Medulla oblongata (tissue), 1 donor: ENCODE measurements around the gene BTN2A1.
A peak's percentile ranks its signal among the peaks of the same experiment; 100 is the strongest.

Experiments
- DNase-seq: peaks from one replicate; pipeline ENCODE4 v3.0.0-alpha.2; 2015; ENCODE audit errors: extremely low spot score

Gene BTN2A1

DNA sequence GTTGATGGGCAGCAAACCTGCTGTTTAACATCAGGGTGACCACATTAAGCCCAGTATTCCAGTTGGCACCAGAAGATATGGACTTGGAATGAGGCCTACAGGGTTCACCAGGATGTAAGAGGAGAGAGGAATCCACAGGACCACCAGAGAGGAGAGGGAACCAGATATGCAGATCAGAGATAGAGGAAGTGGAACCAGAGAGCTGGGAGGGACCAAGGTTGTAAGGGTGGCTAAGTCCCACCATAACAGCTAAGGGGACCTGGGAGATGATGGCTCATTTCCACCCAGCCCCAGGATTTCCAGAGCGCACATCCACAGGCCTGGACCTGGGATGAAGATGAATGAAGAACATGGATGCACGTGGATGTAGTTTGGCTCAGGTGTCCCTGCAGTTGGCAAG is 11.1 kb downstream of the BTN2A1 start:
- DNase-seq = no peak

DNA sequence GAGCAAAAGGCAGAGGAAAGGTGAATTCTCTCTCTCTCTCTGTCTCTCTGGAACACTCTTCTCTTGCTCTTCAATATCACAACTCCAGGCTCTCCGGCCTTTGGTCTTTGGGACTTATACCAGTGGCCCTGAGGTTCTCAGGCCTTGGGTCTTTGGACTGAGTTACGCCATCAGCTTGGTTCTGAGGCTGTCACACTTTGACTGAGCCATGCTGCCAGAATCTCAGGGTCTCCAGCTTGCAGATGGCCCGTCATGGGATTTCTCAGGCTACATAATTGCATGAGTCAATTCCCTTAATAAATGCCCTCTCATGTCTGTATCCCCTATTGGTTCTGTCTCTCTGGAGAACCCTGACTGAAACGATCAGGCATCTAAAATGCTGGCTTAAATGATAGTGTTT is 12.9 kb downstream of the BTN2A1 start:
- DNase-seq = no peak

DNA sequence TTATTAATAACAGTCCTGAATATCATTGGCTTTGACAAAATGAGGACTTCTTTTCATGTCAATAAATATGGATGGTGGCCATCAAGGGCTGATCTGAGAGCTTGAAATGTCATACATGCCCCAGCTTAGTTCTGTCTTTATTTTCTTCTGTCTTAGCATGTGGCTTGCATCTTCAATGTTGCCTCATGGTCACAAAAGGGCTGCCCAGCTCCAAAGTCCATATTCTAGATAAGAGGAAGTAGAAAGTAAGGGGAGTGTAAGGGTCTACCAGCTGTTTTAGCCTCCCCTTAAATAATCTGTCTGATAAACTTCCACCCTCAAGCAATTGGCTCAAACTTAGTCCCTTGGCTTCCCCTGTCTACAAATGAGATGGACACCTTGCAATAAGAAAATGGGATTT is 14.2 kb downstream of the BTN2A1 start:
- DNase-seq = no peak

DNA sequence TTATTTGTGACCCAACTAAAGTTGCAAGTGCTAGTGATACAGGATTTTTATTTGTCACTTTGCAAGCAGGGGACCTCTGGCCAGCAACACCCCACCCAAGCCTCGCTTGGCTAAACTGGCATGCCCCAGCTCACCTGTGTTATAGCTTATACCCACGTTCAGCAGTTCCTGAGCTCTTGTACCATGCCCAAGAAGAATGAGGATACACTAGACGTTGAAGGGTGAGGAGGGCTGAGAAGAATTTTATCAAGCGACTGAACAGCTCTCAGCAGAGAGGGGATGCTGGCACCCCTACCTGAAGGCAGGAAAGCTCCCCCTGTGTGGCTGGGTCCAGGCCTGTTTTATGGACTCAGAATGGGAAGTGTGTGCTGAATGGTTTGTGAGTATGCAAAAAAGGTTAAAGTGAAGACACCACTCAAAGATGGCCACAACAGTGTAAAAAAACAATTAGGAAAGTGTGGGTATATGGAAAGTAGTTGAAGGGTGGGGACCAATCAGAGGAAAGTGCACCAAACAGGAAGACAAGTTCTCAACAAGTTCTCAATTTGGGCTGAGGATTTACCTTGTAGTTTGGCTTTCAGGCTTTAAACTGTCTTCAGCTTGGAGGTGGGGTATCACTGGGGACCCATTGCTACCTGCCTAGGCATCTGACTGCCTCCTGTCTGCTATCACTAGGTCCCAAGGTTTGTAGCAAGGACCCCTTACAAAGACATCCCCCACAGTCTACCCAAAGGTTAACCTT is 15.0 kb downstream of the BTN2A1 start:
- DNase-seq = no peak

DNA sequence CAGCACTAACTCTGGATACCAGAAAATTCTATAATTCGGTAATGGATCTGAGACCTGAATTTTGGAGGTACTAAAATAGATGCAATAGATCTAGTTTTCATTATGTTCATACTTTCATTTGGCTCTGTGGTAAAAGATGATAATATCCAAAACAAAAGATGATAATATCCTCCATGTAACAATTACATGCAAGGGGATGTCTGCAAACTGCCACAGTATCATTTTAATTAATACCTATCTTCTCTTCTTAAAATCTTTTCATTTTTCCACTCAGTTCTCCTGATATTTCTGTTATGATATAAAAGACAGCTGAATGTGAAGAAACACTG is 15.6 kb downstream of the BTN2A1 start:
- DNase-seq = no peak

DNA sequence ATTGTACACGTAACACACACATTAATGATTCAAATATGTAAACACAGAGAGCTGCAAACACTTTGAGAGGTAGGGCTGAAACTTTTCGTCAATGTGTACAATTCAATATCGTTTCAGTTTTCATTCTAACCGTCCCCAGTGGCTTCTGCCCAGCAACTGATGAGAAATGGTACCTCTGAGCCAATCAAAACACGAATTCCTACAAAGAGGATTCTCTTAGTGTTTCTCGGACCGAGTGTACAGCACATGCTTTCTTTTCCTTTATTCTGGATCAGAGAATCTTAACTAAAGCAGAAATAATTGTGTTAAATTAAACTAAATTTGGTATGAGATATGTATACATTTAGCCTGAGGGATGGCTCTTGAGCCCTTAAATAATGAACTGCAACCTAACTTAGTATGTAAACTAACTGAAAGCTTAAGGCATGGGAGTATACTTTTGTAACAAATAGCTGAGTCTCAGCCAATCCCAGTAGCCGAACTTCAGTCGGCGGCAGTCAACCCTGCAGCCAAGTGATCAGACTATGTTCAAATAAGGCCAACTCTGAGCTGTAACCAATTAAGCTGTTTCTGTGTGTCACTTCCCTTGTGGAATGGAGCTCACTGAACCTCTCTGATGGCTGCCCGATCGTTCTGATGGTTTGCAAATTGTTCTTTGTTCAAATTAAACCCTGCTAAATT is 16.1 kb downstream of the BTN2A1 start:
- DNase-seq = peak; percentile 96

DNA sequence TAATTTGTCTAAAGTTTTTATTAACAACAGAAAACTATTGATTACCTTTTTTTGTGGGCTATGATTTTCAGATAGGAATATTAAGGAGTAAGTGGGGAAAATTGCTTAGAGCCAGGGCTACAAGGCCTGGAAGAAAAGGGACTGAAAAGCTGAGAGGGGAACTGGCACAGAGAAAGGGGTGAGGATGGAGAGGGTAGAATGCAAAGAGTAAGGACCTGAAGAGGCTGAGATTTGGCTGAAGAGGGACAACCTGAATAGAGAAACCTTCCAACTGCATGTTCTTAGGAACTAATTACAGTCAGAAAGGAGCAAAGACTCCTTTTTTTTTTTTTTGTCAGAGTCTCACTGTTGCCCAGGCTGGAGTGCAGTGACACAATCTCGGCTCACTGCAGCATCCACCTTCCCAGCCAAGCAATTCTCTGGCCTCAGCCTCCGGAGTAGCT is 16.7 kb downstream of the BTN2A1 start:
- DNase-seq = no peak

DNA sequence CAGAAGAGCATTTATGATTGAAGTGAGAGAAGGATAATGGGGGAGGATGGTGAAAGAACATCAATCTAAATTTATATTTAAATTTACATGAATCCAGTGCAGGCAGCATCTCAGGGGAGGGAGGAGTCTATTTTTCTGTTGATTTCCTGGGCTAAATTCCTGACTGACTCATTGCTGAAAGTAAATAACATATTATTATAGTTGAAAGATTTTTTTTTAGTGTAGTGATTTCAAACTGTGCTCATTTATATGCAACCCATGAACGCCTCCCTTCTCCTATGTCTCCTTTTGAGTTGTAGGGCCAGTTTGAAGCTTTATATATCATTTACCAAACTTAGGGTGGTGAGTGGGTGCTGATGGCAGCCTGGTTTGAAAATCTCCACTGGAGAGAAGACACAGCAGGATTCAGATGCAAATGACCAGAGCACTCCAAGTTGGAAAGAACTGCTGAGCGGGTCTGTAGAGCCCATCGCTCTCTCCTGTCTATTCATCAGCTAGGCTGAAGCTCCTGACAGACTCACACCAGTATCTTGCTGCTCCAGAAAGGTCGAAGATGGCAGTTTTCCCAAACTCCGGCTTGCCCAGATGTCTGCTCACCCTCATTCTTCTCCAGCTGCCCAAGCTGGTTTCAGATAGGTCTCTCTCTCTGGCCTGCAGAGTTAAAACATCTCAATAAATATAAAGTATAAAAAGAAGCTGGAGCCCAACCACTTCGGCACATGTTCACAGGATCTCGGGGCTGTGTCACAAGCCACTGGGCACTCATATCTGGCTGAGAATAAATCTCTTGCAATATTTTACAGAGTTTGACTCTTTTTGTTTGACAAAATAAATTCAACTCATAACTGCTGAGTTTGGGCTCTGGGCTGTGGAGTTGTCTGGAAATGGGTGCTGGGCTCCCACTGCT is 18.3 kb downstream of the BTN2A1 start:
- DNase-seq = no peak

DNA sequence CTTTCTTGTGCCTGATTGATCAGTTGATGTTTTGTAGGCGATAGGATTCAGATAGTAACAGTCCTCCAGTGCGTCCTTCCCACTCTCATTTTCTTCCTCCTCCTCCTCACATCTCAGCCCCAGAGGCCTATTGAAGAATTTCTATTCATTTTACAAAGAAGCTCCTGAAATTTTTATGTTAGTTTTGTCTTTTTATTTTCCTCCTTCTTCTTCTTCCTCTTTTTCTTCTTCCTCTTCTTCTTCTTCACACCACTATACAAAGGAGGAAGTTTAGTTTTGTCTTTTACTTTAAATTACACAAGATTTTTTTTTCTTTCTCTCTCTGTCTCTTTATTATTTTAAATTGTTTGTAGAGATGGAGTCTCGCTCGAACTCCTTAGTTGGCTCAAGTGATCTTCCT is 19.1 kb downstream of the BTN2A1 start:
- no peak for DNase-seq

DNA sequence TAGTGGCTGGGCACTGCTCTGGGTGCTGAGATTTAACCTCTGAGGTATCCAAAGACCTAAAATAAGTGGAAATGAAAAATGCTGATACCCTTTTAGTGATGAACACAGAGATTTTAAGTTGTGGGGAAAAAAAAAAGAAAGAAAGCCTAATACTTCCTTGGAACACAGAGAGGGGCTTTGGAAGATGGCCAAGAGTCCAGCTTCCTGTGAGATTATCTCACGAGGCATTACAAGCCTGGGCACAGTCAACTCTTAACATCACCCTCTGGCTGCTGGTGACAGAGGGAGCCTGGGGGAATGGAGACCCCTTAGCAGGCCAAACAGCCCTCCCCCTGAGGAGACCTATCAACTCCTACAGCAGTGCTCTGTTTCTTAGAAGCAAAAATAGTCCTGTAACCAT is 19.7 kb downstream of the BTN2A1 start:
- DNase-seq = no peak

DNA sequence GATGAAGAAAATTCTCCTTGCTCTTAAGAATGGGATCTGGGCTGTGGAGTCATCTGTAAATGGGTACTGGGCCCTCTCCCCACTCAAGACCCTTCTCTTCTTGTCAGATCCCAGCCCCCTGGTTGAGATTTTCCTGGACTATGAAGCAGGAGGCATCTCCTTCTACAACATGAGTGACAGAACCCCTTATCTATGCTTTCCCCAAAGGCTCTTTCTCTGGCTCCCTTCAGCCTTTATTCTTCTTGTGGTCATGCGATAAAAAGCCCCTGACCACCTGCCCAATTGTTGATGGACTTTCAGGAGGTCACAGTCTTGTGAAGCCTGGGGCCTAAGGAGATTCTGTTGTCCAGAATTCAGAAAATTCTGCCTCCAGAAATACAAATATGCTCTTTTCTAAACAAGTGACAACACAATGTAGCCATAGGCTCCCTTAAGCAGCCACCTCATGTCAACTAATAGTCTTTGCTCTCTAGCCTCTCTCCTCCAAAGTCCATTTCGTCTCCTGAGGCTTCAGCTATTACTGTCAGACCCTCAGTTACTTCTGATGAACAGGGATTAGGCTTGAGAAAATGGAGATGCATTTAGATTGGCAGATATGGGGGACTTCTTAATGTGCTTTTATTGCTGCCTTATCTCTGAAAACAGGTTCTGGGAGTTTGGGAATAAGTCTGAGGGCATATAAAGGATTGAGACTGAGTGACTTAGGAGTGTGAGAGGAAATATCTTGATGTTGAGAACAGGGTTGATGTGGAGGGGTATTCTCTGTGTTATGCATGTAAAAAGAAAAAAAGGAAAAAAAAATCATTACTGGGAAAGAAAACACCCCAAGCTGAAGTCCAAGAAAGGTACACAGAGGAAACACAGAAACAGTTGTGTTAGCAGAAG is 20.6 kb downstream of the BTN2A1 start:
- DNase-seq = no peak

DNA sequence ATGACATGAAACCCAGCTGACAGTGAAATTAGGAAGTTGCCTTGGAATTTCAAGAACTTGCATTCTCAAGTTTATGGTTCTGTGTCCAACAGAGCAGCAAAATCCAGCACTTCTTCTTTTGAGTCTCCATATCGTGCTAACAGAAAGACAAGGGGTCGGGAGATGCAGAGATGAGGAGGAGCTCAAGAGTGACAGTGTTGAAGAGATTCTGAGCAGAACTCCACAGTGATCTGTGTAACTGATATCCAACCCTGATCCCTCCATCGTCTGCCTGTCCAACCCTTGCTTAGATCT is 21.2 kb downstream of the BTN2A1 start:
- peak; percentile 57 for DNase-seq

DNA sequence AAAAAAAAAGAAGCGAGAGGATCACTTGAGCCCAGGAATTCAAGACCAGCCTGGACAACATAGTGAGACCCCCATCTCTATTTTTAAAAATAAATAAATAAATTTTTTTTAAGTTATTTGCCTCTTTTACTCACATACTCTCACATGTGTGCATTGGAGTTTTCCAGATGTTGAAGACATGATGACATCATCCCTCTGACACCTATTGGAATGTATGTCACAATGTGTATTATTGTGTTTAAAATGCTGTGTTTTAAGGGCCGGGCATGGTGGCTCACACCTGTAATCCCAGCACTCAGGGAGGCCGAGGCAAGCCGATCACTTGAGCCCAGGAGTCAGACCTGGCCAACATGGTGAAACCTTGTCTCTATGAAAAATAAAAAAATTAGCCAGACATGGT is 24.6 kb downstream of the BTN2A1 start:
- DNase-seq = no peak

DNA sequence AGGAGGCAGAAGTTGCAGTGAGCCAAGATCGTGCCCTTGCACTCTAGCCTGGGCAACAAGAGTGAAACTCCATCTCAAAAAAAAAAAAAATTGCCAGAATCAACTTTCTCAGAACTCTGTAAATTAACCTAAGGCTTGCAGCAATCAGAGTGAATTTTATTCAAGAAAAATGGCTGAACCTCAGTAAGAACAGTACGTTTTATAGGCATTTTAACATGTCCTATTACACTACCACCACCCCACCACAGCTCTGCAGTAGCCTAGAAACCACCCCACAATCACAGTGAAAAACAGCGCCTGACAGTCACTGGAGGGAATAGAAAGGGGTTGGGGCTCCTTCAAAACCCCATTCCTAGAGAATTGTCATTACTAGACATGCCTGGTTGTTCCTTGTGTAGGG is 26.0 kb downstream of the BTN2A1 start:
- DNase-seq = no peak

DNA sequence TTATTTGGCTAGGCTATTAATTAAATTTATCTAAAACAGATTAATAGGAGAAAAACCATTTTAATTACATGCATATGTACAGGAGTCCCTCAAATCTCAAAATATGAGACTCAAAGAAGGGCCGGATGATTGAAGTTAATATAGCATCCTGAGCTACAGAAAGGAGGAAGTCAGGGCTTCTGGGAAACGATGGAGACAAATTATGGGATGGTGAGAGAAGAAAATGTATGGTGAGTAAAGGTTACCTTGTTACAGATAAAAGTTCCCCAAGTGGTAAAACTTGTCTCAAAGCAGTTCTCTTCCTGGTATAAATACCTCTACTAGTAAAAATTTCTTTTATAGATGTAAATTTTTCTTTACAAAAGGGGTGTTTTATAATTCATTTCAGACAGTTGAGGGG is 26.4 kb downstream of the BTN2A1 start:
- no peak for DNase-seq

DNA sequence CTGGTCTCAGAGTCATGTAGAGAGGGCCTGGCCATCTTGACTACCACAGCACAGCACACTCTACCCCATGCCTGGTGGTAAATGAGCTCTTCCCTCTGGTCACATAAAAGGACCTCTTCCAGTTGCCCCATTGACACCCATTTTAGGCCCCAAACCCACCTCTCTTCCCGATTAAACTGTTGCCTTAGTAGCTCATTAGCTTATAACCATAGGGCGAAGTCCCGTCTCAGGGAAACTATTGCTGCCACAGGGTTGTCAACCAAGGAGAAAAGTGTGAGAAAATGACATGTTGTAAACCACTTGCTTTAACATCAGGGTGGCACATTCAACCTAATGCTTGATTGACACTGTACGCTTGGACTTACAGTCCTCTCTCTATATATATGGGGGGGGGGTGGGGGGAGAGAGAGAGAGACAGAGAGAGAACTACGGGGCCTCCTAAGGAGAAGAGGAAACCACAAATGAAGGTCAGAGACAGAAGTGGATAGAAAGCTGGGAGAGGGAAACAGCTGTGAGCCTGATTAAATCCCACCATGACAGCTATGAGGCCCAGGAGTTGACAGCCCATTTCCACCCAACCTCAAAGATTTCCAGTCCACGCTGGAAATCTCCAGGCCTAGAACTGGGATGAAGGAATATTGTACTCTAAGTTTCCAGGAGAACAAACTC is 27.5 kb downstream of the BTN2A1 start:
- DNase-seq = no peak

DNA sequence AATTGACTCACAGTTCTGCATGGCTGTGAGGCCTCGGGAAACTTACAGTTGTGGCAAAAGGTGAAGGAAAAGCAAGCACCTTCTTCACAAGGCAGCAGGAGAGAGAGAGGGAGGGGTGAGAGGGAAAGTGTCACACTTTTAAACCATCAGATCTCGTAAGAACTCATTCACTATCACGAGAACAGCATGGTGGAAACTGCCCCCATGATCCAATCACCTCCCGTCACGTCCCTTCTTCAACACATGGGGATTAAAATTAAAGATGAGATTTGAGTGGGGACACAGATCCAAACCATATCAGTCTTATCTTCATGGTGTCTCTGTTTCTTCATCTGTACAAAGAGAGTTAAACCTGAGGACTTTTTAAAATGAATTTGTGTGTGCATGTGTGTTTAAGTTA is 28.6 kb downstream of the BTN2A1 start:
- no peak for DNase-seq

DNA sequence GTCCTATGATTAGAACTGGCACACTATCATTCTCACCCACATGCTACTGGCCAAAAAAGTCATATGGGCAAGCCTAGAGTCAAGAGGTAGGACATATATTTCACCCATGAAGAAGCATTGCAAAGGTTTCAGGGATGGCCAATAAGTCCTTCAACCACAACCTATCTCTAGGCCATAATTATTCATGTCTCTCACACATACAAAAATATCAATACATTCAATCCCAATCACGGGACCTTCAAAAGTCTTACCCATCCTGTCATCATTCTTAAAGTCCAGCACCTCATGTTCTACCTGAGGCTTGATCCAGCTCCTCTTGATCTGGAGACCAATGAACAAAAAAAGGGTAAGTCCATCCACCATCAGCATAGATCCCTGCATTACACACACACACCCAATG is 29.7 kb downstream of the BTN2A1 start:
- no peak for DNase-seq

DNA sequence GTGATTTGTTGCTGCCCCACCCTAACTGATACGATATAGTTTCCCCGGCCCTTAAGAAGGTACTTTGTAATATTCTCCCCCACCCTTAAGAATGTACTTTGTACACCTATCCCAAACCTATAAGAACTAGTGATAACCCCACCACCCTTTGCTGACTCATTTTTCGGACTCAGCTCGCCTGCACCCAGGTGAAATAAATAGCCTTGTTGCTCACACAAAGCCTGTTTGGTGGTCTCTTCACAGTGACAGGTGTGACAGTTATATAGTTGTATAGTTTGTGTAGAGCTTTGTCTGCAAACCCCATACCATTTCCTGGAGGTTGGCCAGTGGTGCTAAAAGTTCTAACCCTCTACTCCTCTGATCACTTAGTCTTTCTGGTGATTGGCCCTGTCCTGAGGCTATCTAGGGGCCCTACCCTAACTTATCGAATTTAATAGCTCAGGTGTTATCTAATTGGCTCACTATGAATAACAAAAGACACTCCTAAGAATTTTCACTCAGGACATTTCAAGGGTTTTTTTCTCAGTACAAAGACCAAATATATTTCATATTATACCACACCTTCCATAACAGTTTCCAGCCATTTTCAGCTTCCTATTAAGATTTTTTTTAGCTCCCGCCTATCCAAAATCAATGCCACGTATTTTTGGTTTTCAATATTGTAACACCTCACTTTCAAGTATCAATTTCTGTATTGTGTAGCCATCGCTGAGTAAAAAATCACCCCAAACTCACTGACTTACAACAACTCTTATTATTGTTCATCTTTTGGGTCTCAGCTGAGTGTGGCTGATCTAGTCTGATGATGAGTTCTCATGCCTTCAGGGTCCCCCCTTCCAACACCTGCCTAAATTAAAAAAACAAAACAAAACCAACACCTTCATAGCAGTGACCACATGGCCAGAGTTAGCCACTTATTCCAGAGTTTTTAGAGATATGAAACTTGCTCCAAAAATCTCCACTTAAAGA is 32.5 kb downstream of the BTN2A1 start:
- DNase-seq = no peak

DNA sequence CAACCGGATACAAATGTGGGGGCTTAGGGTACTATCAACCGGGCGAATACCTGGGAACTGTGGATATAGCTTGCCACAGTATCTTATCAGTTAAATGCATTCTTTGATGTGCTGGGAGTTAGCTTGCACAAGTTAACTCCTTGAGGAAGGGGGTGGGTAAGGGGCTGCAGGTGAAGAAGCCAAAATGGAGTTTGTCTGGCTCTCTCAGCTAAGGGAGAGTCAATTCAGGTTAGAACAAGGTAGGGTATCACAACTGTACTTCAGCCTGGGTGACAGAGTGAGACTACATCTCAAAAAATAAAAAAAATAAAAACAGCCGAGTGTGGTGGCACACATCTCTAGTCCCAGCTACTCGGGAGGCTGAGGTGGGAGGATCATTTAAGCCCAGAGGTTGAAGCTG is 33.8 kb downstream of the BTN2A1 start:
- no peak for DNase-seq
